T-helper 1 cell treated with Interleukin-12 subunit alpha and Interleukin-12 subunit beta and Interleukin-4 antibody, amounts not matched to agents 30 μg/mL and 1 μg/mL, for 36 hours (primary cell): ENCODE measurements around the gene DMRTC2.

Experiments
- H3K27ac Mint-ChIP-seq: one replicate; pipeline ENCODE4 v1.8.0; 2021; ENCODE audit warnings: mild to moderate bottlenecking, mixed read lengths
- H3K27me3 Mint-ChIP-seq: one replicate; pipeline ENCODE4 v1.8.0; 2021; ENCODE audit warnings: low read depth, mixed read lengths
- H3K36me3 Mint-ChIP-seq: one replicate; pipeline ENCODE4 v1.8.0; 2021; ENCODE audit warnings: low read depth, mixed read lengths
- H3K4me1 Mint-ChIP-seq: one replicate; pipeline ENCODE4 v1.8.0; 2021; ENCODE audit warnings: low read depth, mixed read lengths
- H3K4me3 Mint-ChIP-seq: one replicate; pipeline ENCODE4 v1.8.0; 2021; ENCODE audit warnings: mild to moderate bottlenecking, moderate library complexity, mixed read lengths
- H3K9me3 Mint-ChIP-seq: one replicate; pipeline ENCODE4 v1.8.0; 2021; ENCODE audit warnings: mixed read lengths

DMRTC2 gene

DNA sequence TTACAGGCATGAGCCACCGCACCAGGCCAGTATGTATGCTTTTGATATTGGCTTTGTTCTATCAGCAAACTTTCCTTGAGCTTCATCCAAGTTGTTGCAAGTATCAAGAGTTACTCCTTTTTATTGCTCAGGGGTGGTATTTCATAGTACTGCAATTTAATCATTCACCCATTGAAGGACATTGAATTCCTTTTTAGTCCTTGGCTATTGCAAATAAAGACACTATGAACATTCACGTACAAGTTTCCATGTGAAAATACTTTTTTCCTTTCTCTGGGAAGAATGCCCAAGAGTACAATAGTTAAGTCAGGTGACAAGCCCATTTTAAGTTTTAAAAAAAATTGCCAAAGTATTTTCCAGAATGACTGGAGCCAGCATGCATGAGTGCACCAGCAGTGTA, 28.1 kb upstream of the DMRTC2 start:
- Mint-ChIP-seq H3K27me3 (peaks cover 16% of the 10 kb centered on the region), H3K36me3 (no peaks in the 10 kb centered on the region), H3K4me1 (peaks cover 18% of the 10 kb centered on the region), H3K27ac (no peak overlapping the region), H3K4me3 (no peak overlapping the region), H3K9me3 (no peaks in the 10 kb centered on the region)

- Mint-ChIP-seq H3K27me3 (peaks cover 42% of the 10 kb centered on the region), H3K27ac (no peak overlapping the region)
Observed at GRCh38 chr19:41821003-41821735, 23.7 kb upstream of the DMRTC2 start.

DNA sequence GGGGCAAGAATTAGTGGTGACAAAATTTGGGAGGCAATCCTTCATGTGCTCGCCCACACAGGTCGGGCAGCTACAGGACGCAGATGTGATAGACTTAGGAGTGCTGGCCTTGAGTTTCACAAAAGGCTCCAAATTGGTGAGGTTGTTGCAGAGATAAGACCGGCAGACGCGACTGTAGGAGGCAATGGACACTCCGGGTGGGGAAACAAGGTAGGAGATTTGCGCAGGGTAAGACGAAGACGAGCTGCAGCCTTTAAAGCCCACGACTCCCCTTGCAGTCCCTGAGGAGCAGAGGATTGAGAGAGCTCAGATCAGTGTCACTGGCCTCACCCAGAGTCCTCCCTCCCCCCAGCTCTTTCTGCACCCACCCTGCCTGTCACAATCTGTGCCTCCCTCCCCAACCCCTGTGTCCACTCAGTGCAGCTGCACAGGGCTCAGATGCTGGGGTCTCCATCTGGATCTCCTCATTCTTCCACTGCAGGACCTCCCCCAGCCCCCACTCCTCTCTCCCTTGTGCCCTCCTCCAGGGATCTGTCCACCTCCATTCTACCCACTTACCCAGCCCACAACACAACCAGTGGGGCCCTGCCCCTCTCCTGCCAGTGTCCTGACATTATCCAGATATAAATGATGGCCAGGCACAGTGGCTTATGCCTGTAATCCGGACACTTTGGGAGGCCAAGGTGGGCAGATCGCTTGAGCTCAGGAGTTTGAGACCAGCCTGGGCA, 6.7 kb upstream of the DMRTC2 start:
- Mint-ChIP-seq H3K27ac (no peak overlapping the region), H3K4me3 (no peak overlapping the region), H3K36me3 (no peaks in the 10 kb centered on the region), H3K27me3 (peaks cover 41% of the 10 kb centered on the region), H3K9me3 (no peaks in the 10 kb centered on the region), H3K4me1 (no peaks in the 10 kb centered on the region)

More at GRCh38 chr19:41821003-41821735, 23.7 kb upstream of the DMRTC2 start:
- H3K9me3 Mint-ChIP-seq, result no peaks in the 10 kb centered on the region
- no peak overlapping the region for H3K4me3 Mint-ChIP-seq
- no peaks in the 10 kb centered on the region for H3K36me3 Mint-ChIP-seq
- H3K4me1 Mint-ChIP-seq, result peaks cover 5% of the 10 kb centered on the region

GRCh38 chr19:41839211-41839610, 5.6 kb upstream of the DMRTC2 start:
- no peaks in the 10 kb centered on the region for H3K4me1 Mint-ChIP-seq
- H3K27me3 Mint-ChIP-seq, result peaks cover 46% of the 10 kb centered on the region
- no peaks in the 10 kb centered on the region for H3K36me3 Mint-ChIP-seq
- no peak overlapping the region for H3K27ac Mint-ChIP-seq
- no peaks in the 10 kb centered on the region for H3K9me3 Mint-ChIP-seq
- no peak overlapping the region for H3K4me3 Mint-ChIP-seq

DNA sequence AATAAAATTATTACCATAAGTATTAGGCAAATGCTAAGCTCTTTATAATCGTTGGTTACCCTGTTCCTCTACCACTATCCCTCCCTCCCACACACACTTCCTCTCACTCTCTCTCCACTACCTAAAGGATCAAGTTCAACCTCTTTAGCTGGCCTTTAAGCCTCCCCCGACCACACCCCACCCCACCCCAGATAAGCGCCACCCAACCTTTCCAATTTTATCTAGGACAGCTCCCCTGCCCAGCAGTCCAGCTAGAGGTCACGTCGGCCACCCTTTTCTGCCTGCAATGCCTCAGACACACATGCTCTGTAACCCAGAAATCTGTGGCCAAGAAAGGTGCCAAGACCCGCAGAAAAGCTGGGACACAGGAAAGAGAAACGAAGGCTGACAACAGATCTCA, 1.5 kb upstream of the DMRTC2 start:
- Mint-ChIP-seq H3K9me3 (no peaks in the 10 kb centered on the region), H3K4me3 (no peak overlapping the region), H3K27me3 (peaks cover 20% of the 10 kb centered on the region), H3K27ac (no peak overlapping the region), H3K4me1 (no peaks in the 10 kb centered on the region), H3K36me3 (no peaks in the 10 kb centered on the region)

DNA sequence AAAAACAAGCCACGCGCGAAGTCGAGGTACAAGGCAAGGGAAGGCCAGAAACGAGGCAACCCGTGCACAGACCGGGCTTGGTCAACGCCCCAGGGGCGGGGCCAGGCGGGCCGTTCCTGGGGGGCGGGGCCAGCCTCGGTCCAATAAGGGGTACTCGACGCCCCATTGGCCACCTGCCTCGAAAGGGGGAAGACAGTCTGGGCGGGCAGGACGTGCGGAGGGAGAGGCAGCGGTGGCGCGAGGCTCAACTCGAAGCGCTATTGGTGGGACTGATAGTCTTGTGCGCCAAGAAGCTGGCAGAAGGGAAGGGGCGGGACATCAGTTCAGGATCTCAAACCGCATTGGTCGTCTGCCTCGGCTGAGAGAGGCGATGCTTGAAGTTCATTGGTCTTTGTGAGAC, 241 bp upstream of the DMRTC2 start, which contains the start of gene LYPD4:
LYPD4 (minus strand) TSS at position 83 of the 400 bp plus-strand sequence. CDS start 5,398 bp downstream, outside the sequence.
- H3K27ac Mint-ChIP-seq, result peak within 1 kb of the TSS; percentile 16

DNA sequence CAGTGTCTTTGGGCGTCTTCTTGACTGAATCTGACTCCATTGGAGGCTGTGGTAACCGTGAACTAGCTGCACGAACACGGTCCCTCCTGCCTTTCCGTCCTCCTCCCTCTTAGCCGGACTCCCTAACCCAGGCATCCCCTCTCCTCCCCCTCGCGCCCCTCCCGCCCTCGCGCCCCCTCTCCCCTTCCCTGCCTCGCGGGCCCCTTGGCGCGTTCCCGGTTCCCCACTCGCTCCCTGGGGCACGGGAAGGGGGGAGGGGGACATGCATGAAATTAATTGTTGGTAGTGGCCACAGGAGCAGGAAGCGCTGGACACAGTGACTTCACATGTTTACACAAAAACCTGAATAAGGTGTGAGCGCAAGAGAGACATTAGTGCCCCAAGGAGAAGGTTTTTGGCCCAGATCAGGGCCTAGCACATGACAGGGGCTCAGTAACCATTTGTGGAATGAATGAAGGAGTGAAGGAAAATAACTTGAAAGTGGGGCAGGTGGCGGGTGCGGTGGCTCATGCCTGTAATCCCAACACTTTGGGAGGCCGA, 279 bp downstream of the DMRTC2 start:
- Mint-ChIP-seq H3K27ac (no peak overlapping the region), H3K9me3 (no peaks in the 10 kb centered on the region), H3K36me3 (no peaks in the 10 kb centered on the region), H3K4me1 (no peaks in the 10 kb centered on the region), H3K4me3 (no peak overlapping the region), H3K27me3 (peaks cover 15% of the 10 kb centered on the region)

More for the DNA sequence above, 241 bp upstream of the DMRTC2 start, which contains the start of gene LYPD4:
- Mint-ChIP-seq H3K4me1 (no peaks in the 10 kb centered on the region), H3K36me3 (no peaks in the 10 kb centered on the region), H3K27me3 (peaks cover 17% of the 10 kb centered on the region), H3K4me3 (no peak within 1 kb of the TSS), H3K9me3 (no peaks in the 10 kb centered on the region)

- no peak overlapping the region for H3K4me3 Mint-ChIP-seq
- no peaks in the 10 kb centered on the region for H3K9me3 Mint-ChIP-seq
- H3K4me1 Mint-ChIP-seq, result no peaks in the 10 kb centered on the region
- H3K27me3 Mint-ChIP-seq, result peaks cover 27% of the 10 kb centered on the region
- H3K36me3 Mint-ChIP-seq, result no peaks in the 10 kb centered on the region
- H3K27ac Mint-ChIP-seq, result no peak overlapping the region
Observed at GRCh38 chr19:41847351-41848105, 2.7 kb downstream of the DMRTC2 start.

- Mint-ChIP-seq H3K4me3 (no peak overlapping the region), H3K4me1 (no peaks in the 10 kb centered on the region), H3K9me3 (no peaks in the 10 kb centered on the region), H3K27me3 (peaks cover 30% of the 10 kb centered on the region), H3K36me3 (no peaks in the 10 kb centered on the region), H3K27ac (no peak overlapping the region)
Observed at GRCh38 chr19:41848666-41849065, 3.8 kb downstream of the DMRTC2 start.

GRCh38 chr19:41849067-41849466, 4.2 kb downstream of the DMRTC2 start:
- Mint-ChIP-seq H3K4me3 (no peak overlapping the region), H3K27me3 (peaks cover 27% of the 10 kb centered on the region), H3K27ac (no peak overlapping the region)

GRCh38 chr19:41850381-41850780, 5.5 kb downstream of the DMRTC2 start:
- H3K27ac Mint-ChIP-seq, result no peak overlapping the region
- no peaks in the 10 kb centered on the region for H3K36me3 Mint-ChIP-seq
- H3K27me3 Mint-ChIP-seq, result peaks cover 36% of the 10 kb centered on the region
- H3K4me1 Mint-ChIP-seq, result no peaks in the 10 kb centered on the region
- no peaks in the 10 kb centered on the region for H3K9me3 Mint-ChIP-seq
- H3K4me3 Mint-ChIP-seq, result no peak overlapping the region

More at GRCh38 chr19:41849067-41849466, 4.2 kb downstream of the DMRTC2 start:
- Mint-ChIP-seq H3K36me3 (no peaks in the 10 kb centered on the region), H3K9me3 (no peaks in the 10 kb centered on the region), H3K4me1 (no peaks in the 10 kb centered on the region)

DNA sequence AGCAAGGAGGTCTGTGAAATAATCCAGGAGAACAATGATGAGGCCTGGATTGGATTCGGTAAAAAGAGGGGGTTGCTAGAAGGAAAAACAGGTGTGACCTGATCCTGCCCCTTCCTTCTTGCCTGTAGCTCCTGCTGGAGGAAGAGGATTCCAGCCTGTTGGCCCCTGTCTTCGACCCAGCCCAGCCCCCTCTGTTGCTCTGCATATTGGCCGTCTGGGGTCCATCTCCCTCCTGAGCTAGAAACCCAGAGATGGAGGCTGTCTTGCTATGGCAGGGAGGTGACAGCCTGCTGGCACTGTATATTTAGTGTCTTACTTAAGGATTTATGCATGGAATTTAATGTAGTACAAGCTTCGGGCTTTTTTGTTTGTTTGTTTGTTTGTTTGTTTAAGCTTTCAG, 6.6 kb downstream of the DMRTC2 start:
- H3K4me1 Mint-ChIP-seq, result no peaks in the 10 kb centered on the region
- H3K36me3 Mint-ChIP-seq, result no peaks in the 10 kb centered on the region
- H3K9me3 Mint-ChIP-seq, result no peaks in the 10 kb centered on the region
- H3K27me3 Mint-ChIP-seq, result peaks cover 36% of the 10 kb centered on the region
- H3K4me3 Mint-ChIP-seq, result no peak overlapping the region
- no peak overlapping the region for H3K27ac Mint-ChIP-seq

DNA sequence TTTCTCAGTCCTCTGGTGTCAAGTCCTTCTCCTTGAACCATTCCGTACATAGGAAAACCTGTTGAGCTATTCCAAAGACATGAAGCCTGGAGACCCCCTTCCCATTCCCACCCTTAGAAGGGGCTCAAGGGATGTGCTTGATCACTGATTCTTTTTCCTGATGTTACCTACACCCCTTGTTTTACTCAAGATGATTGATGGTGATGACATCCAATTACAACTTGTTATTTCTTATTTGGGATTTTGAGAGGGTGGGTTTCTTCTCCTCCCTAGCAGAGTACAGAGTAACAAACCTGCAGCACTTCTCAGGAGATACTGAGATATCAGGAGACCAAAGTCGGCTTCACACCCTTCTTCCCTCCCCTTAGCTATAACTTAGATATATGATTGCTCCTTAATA, 8.5 kb downstream of the DMRTC2 start:
- no peak overlapping the region for H3K4me3 Mint-ChIP-seq
- peaks cover 36% of the 10 kb centered on the region for H3K27me3 Mint-ChIP-seq
- no peaks in the 10 kb centered on the region for H3K36me3 Mint-ChIP-seq
- no peaks in the 10 kb centered on the region for H3K9me3 Mint-ChIP-seq
- H3K4me1 Mint-ChIP-seq, result no peaks in the 10 kb centered on the region
- no peak overlapping the region for H3K27ac Mint-ChIP-seq

DNA sequence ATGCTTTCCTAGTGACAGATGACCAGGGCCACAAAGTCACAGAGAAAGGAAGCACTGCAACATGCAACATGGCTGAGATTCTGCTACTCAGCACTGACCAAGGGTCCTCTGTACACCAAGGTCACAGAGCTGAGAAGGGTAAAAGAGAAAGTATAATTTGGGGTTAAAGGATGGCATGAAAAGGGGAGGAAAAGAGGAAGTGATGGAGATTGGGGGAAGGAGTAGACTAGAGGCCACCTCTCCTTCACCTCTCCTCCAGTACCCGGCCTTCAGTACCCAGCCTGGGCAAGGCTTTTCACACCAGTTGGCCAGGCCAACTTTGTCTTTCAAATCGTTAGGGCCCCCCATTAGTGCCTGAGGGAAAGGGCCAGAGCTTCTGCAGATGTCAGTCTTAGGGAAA, 8.9 kb downstream of the DMRTC2 start:
- H3K9me3 Mint-ChIP-seq, result no peaks in the 10 kb centered on the region
- H3K27me3 Mint-ChIP-seq, result peaks cover 35% of the 10 kb centered on the region
- H3K4me3 Mint-ChIP-seq, result no peak overlapping the region
- H3K4me1 Mint-ChIP-seq, result no peaks in the 10 kb centered on the region
- H3K36me3 Mint-ChIP-seq, result no peaks in the 10 kb centered on the region
- no peak overlapping the region for H3K27ac Mint-ChIP-seq
